ENCODE results near the gene PPEF1. TPM values are rescaled to one million over a fixed set of nuclear protein-coding genes. Genes with fewer than 3 reads are reported as not detected.

Gene PPEF1
- total RNA-seq, 6 donors from 2014 or later, result 0.20 to 6.7 (median 0.36) TPM; not detected in 2

DNA sequence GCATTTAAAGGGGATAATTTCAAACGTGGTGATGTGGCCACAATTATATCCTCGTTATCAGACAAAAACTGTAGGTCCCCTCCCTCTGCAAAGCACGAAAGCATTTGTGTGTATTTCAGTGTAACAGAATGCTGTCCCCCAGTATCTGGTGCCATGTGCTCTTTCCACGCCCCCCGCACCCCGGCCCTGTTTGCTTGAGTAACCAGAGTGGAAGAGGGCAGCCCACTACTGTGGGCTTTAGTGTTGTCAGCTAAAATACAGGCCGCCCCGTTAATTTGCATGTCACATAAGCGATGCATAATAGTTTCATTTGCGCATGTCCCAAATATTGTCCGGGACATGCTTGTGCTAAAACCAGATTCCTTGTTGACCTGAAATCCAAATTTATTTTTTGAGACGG lies 166.4 kb downstream of the PPEF1 start:
- ATAC-seq (ENCODE audit: low FRiP score in 2 of 2), result no peak
- 88 to 90% methylated on average over 8 to 12 of the region's 12 CpGs for WGBS, 2 donors
- no peaks in the 10 kb centered on the region for H3K27me3 ChIP-seq
- H3K4me1 ChIP-seq, result no peaks in the 10 kb centered on the region
- no peaks in the 10 kb centered on the region for H3K36me3 ChIP-seq
- no peak overlapping the region for H3K27ac ChIP-seq
- no peak overlapping the region for H3K4me3 ChIP-seq
- H3K9me3 ChIP-seq, result no peaks in the 10 kb centered on the region
- TF ChIP-seq POLR2AphosphoS5 (IDR thresholded peaks at IDR 0.05) (no peak), POLR2A (IDR thresholded peaks at IDR 0.05) (no peak), EP300 (IDR thresholded peaks at IDR 0.05) (no peak)
- TF ChIP-seq, protein P1, sequence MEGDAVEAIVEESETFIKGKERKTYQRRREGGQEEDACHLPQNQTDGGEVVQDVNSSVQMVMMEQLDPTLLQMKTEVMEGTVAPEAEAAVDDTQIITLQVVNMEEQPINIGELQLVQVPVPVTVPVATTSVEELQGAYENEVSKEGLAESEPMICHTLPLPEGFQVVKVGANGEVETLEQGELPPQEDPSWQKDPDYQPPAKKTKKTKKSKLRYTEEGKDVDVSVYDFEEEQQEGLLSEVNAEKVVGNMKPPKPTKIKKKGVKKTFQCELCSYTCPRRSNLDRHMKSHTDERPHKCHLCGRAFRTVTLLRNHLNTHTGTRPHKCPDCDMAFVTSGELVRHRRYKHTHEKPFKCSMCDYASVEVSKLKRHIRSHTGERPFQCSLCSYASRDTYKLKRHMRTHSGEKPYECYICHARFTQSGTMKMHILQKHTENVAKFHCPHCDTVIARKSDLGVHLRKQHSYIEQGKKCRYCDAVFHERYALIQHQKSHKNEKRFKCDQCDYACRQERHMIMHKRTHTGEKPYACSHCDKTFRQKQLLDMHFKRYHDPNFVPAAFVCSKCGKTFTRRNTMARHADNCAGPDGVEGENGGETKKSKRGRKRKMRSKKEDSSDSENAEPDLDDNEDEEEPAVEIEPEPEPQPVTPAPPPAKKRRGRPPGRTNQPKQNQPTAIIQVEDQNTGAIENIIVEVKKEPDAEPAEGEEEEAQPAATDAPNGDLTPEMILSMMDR (IDR thresholded peaks at IDR 0.05), result no peak
- DNase-seq, result no peak

DNA sequence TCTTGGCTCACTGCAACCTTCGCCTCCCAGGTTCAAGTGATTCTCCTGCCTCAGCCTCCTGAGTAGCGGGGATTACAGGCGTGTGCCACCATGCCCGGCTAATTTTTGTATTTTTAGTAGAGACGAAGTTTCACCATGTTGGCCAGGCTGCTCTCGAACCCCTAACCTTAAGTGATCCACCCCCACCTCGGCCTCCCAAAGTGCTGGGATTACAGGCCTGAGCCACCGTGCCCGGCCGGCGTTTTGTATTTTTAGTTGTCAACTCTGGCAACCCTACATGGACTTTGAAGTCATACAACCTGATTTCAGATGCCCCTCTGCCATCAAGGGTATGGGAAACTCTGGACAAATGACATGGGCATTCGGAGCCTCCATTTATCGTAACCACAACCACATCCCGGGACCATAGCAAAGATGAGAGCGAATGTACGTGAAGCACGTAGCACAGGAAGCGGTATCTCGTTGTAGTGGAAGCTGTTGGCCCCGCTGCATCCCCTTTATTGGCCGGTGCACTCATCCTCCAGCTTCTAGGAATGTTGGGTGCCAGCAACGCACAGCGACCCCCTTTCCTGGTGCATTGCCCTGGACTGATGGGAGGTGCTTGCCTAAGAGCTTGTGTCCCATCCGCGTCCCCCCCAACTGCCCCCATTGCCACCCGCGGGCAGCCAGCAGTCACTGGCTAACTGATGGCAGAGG lies 167.3 kb downstream of the PPEF1 start:
- Histone ChIP-seq H3K36me3 (no peaks in the 10 kb centered on the region), H3K4me3 (no peak overlapping the region), H3K9me3 (no peaks in the 10 kb centered on the region), H3K4me1 (no peaks in the 10 kb centered on the region), H3K27me3 (no peaks in the 10 kb centered on the region), H3K27ac (no peak overlapping the region)
- TF ChIP-seq, protein P1 (IDR thresholded peaks at IDR 0.05), result no peak
- no peak for TF ChIP-seq POLR2A (IDR thresholded peaks at IDR 0.05)
- TF ChIP-seq EP300 (IDR thresholded peaks at IDR 0.05), result no peak
- TF ChIP-seq POLR2AphosphoS5 (IDR thresholded peaks at IDR 0.05), result no peak
- ATAC-seq (ENCODE audit: low FRiP score in 2 of 2), result no peak
- 92 to 100% methylated on average over 11 to 26 of the region's 27 CpGs for WGBS, 2 donors
- DNase-seq, result no peak

DNA sequence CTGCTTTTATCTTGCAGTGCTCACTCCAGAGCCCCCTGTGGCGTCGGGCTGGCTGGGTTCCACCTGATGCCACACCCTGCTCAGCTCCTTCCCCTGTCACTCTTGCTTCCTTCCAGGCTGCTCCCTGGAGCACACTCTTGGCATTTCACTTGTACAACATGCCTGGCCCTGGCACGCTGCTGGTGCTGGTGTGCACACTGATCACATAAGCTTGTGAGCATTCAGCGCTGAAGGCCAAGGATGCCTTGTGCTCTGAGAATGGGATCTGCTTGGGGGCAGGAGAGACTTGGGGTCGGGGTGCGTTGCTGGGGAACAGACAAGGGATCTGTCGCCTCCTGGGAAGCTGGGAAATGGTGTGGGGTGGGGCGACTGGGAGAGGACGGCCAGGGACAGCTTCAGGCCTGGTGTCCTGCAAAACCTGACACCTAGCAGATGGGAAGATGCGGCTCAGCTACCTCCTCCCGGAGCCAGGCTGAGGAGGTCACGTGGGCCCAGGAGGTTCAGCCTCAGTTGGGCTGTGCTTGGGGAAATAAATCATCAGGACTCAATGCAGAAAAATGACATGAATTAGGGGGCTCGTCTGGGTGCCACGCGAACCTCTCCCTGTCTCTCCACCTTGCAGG lies 167.9 kb downstream of the PPEF1 start:
- no peak for DNase-seq
- 75 to 100% methylated on average over 4 to 14 of the region's 15 CpGs for WGBS, 2 donors
- Histone ChIP-seq H3K27ac (no peak overlapping the region), H3K4me1 (no peaks in the 10 kb centered on the region), H3K9me3 (no peaks in the 10 kb centered on the region), H3K4me3 (no peak overlapping the region), H3K36me3 (no peaks in the 10 kb centered on the region), H3K27me3 (no peaks in the 10 kb centered on the region)
- TF ChIP-seq POLR2AphosphoS5 (IDR thresholded peaks at IDR 0.05), result no peak
- ATAC-seq (ENCODE audit: low FRiP score in 2 of 2), result no peak

DNA sequence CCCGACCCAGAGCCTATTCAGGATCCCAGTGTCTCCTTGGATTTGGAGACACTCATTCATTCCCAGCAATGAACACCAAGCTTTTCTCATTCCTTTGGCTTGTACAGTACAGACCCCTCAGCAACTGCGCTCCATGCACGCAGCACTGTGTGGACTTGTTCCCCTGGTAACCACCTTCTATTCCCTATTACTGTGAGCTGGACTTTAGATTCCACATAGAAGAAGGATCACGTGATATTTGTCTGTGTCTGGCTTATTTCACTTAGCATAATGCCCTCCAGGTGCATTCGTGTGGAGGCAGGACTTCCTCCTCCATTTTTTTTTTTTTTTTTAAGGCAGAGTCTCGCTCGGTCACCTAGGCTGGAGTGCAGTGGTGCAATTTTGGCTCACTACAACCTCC lies 170.0 kb downstream of the PPEF1 start:
- H3K9me3 ChIP-seq, result no peaks in the 10 kb centered on the region
- no peaks in the 10 kb centered on the region for H3K4me1 ChIP-seq
- ATAC-seq (ENCODE audit: low FRiP score in 2 of 2), result no peak
- 82 to 89% methylated on average over 7 of the region's 7 CpGs for WGBS, 2 donors
- H3K27ac ChIP-seq, result no peak overlapping the region
- no peaks in the 10 kb centered on the region for H3K27me3 ChIP-seq
- no peaks in the 10 kb centered on the region for H3K36me3 ChIP-seq
- H3K4me3 ChIP-seq, result no peak overlapping the region
- DNase-seq, result no peak
- no peak for TF ChIP-seq EP300 (IDR thresholded peaks at IDR 0.05)
- TF ChIP-seq, protein P1 (IDR thresholded peaks at IDR 0.05), result no peak
- TF ChIP-seq POLR2A (IDR thresholded peaks at IDR 0.05), result no peak
- TF ChIP-seq POLR2AphosphoS5 (IDR thresholded peaks at IDR 0.05), result no peak

Other genes with a start within 250 kb of the PPEF1 start
- 1 to 10 TPM; 1.0 to 6.7 (median 4.9) TPM for gene RS1, start 35.5 kb upstream of the PPEF1 start, total RNA-seq